Transverse colon (tissue), 4 donors: ENCODE data around the gene TBCA. TPM values are rescaled to one million over a fixed set of nuclear protein-coding genes. Genes with fewer than 3 reads are reported as not detected.

Experiments used
- DNase-seq: peaks from one replicate; pipeline ENCODE4 v3.0.0-alpha.2; 2019
- H3K27ac ChIP-seq, 4 donors: fragments of 200-600 bp; sonication (generic); 2 replicates each; pipeline ENCODE4 v1.5.1; 2016 to 2018; ENCODE audit warnings: inconsistent platforms in 4 of 4
- H3K27me3 ChIP-seq: fragments of 200-600 bp; sonication (generic); 2 replicates; pipeline ENCODE4 v1.5.1; 2017; ENCODE audit warnings: inconsistent platforms
- H3K36me3 ChIP-seq, 4 donors: fragments of 200-600 bp; sonication (generic); 2 replicates each; pipeline ENCODE4 v1.5.1; 2017 to 2019; ENCODE audit warnings: inconsistent platforms in 4 of 4
- H3K4me1 ChIP-seq, 4 donors: fragments of 200-600 bp; sonication (generic); 2 replicates each; pipeline ENCODE4 v1.5.1; 2017 to 2020; ENCODE audit warnings: inconsistent platforms in 4 of 4
- H3K4me3 ChIP-seq, 4 donors: fragments of 200-600 bp; sonication (generic); 1 replicate in 1 of 4; 2 replicates in 3 of 4; pipeline versions ENCODE4 v1.5.1 to v1.6.1; 2017 to 2019; ENCODE audit warnings: inconsistent platforms in 4 of 4
- H3K9me3 ChIP-seq, 2 donors: fragments of 200-600 bp; sonication (generic); 2 replicates each; pipeline ENCODE4 v1.5.1; 2017 to 2019; ENCODE audit warnings: inconsistent platforms in 2 of 2
- EP300 ChIP-seq: sonication (generic); formaldehyde crosslinking; IDR thresholded peaks from one replicate; pipeline ENCODE4 v1.6.1; 2017; ENCODE audit warnings: antibody characterized with exemption, low read depth
- POLR2A ChIP-seq: fragments of 450-650 bp; IDR thresholded peaks from one replicate; pipeline ENCODE4 v1.6.1; 2016; ENCODE audit warnings: antibody characterized with exemption, mild to moderate bottlenecking, moderate library complexity
- POLR2AphosphoS5 ChIP-seq, 3 donors: sonication (generic); formaldehyde crosslinking; IDR thresholded peaks; one replicate each; pipeline ENCODE4 v1.6.1; 2016; ENCODE audit warnings: antibody characterized with exemption in 3 of 3
- WGBS, 2 donors: methylation state at CpG; one replicate each; pipeline ENCODE4 v1.1.5; 2018; ENCODE audit warnings: low coverage in 1 of 2; 5-methylcytosine and 5-hydroxymethylcytosine counted together
- in situ Hi-C, 4 donors: fragments of 200-750 bp; cut with MboI; loops; one replicate each; pipeline versions ENCODE4 v1.15.0 to v1.15.1; 2017; ENCODE audit warnings: low sequenced_read_pairs in 3 of 4, low pct_ligation_motif_present in 1 of 4, low pct_unique_long_range_greater_than_20kb in 1 of 4
- intact Hi-C: fragments of 100-400 bp; cut with DNase I; formaldehyde crosslinking; loops from one replicate; pipeline ENCODE4 v1.15.1; 2023; ENCODE audit warnings: low total_unique reads
- total RNA-seq, 4 donors: library from RNA; depleted of rRNA; stranded (reverse); fragments of >200 nt; gene quantifications; one replicate each; pipeline ENCODE4 v1.1.0, GENCODE V29; 2016
- TF ChIP-seq, protein P1 (sequence below), 5 experiments: fragments of 200-600 bp in 3 of 5; fragments of 450-650 bp in 2 of 5; sonication (generic) in 3 of 5; IDR thresholded peaks; 1 replicate in 2 of 5; 2 replicates in 3 of 5; pipeline ENCODE4 v1.5.1; 2016 to 2017; ENCODE audit warnings: antibody characterized with exemption in 5 of 5, inconsistent platforms in 3 of 5, mild to moderate bottlenecking in 2 of 5, moderate library complexity in 1 of 5

The TBCA gene
- total RNA-seq, 4 donors from 2014 or later, result 16.1 to 125 (median 51.8) TPM

DNA sequence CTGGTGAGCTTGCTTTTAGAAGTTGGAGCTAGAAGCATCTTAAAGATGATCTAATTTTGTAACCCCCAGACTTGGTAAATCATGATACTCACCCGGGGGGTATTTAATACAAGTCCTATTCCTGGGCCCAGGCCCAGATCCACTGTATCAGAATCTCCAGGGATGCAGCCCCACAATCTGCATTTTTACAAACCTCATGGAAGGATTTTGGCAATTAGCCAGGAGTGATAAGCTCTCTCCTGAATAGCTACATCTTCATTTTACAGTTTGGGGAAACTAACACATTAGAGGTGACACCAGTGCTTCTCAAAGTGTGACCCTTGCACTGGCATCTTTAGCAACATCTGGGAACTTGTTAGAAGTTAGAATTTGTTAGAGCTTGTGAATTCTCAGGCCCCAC is 106.5 kb downstream of the TBCA start:
- 78 to 79% methylated on average over 1 of the region's 1 CpG for WGBS, 2 donors
- in situ Hi-C loops, result no loop called here

DNA sequence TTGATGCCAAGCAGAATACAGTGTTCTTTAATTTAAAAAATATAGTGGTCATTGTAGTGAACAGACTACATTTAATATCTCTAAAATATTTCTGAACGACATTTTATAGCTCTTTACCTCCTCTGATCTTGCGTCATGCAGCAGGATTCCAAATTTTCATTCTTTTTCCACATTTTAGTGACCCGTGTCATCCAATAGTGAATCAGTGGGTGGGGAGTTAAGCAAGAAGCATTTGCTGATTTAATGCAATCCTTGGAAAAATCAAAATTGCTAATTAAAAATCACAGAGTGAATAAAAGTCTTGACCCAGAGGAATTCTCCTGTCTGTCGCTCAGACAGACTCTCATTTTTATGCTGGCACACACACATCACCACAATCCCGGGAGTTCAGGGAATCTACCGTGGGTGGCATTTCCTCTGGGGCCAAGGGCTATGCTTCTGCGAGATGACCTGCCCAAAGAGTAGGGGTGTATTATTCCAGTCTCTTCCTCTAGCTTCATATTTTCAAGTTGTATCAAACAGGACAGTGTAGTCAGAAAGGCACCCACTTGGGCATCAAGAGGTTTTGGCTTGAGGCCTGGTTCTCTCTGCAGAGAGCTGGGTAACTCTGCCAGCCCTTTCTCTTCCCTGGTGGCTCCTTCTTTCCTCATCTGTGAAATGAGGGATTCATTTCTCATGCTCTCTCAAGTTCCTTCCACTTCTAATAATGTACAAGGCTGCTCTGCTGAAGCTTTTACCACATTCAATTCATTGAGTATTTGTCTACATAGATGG is 112.9 kb downstream of the TBCA start:
- TF ChIP-seq EP300, result no peak
- TF ChIP-seq POLR2AphosphoS5 (IDR thresholded peaks at IDR 0.05), result no peak
- no peak for TF ChIP-seq POLR2A
- TF ChIP-seq, protein P1, sequence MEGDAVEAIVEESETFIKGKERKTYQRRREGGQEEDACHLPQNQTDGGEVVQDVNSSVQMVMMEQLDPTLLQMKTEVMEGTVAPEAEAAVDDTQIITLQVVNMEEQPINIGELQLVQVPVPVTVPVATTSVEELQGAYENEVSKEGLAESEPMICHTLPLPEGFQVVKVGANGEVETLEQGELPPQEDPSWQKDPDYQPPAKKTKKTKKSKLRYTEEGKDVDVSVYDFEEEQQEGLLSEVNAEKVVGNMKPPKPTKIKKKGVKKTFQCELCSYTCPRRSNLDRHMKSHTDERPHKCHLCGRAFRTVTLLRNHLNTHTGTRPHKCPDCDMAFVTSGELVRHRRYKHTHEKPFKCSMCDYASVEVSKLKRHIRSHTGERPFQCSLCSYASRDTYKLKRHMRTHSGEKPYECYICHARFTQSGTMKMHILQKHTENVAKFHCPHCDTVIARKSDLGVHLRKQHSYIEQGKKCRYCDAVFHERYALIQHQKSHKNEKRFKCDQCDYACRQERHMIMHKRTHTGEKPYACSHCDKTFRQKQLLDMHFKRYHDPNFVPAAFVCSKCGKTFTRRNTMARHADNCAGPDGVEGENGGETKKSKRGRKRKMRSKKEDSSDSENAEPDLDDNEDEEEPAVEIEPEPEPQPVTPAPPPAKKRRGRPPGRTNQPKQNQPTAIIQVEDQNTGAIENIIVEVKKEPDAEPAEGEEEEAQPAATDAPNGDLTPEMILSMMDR (IDR thresholded peaks at IDR 0.05), result no peak
- 77 to 100% methylated on average over 1 to 7 of the region's 7 CpGs for WGBS, 2 donors
- intact Hi-C loops, result no loop called here
- H3K36me3 ChIP-seq, result no peaks in the 10 kb centered on the region
- H3K9me3 ChIP-seq, result no peaks in the 10 kb centered on the region
- no peaks in the 10 kb centered on the region for H3K4me1 ChIP-seq
- no peak for DNase-seq
- H3K27ac ChIP-seq, result no peak overlapping the region
- no peak overlapping the region for H3K4me3 ChIP-seq
- in situ Hi-C loops, result no loop called here
- peaks cover 20% of the 10 kb centered on the region for H3K27me3 ChIP-seq

More for the DNA sequence above, 106.5 kb downstream of the TBCA start:
- H3K9me3 ChIP-seq, result no peaks in the 10 kb centered on the region
- TF ChIP-seq POLR2A, result no peak
- no peak for TF ChIP-seq POLR2AphosphoS5 (IDR thresholded peaks at IDR 0.05)
- TF ChIP-seq, protein P1 (IDR thresholded peaks at IDR 0.05), result no peak
- H3K4me1 ChIP-seq, result no peaks in the 10 kb centered on the region
- H3K27me3 ChIP-seq, result peaks cover 33% of the 10 kb centered on the region
- no peaks in the 10 kb centered on the region for H3K36me3 ChIP-seq
- no peak overlapping the region for H3K27ac ChIP-seq
- H3K4me3 ChIP-seq, result no peak overlapping the region
- no peak for DNase-seq
- intact Hi-C loops, result no loop called here

DNA sequence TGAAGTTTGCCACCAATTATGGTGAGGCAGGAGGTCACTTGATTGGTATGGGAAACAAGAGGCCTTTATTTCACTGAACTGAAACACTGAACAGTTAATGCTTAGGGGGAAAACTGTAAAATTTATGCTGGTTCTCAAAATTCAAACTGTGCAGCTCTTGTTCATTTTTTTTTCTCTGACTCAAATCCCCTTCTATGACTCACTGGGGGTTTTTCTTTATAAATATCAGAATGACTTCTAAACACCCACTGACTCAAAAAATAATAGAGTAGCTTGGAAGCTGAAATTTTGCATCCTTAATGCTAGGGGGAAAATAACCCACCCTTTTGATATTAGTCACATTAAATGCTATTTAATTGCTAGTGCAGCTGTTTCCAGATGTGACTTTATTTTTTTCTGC is 113.5 kb downstream of the TBCA start:
- H3K27me3 ChIP-seq, result peaks cover 14% of the 10 kb centered on the region
- in situ Hi-C loops (no loop called here), intact Hi-C loops (no loop called here)
- no peak overlapping the region for H3K27ac ChIP-seq
- no peak for DNase-seq
- no peaks in the 10 kb centered on the region for H3K4me1 ChIP-seq
- TF ChIP-seq EP300 (no peak), POLR2AphosphoS5 (IDR thresholded peaks at IDR 0.05) (no peak), POLR2A (no peak)
- TF ChIP-seq, protein P1 (IDR thresholded peaks at IDR 0.05), result no peak
- H3K9me3 ChIP-seq, result no peaks in the 10 kb centered on the region
- no peak overlapping the region for H3K4me3 ChIP-seq
- no peaks in the 10 kb centered on the region for H3K36me3 ChIP-seq

DNA sequence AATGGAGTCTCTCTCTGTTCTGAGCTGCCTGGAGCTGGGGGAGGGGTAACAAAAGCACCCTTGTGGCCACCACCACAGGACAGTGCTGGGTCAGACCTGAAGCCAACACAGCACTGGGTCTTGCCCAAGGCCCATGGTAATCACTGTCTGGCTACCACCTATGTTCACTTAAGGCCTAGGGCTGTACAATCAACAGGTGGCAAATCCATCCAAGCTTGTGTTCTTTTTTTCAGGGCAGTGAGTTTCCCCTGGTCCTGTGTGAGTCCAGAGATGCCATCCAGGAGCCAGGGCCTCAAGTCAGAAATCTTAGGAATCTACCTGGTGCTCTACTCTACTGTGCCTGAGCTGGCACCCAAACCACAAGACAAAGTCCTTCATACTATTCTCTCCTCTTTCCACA is 117.5 kb downstream of the TBCA start:
- no peak for TF ChIP-seq EP300
- TF ChIP-seq POLR2A, result no peak
- TF ChIP-seq, protein P1 (IDR thresholded peaks at IDR 0.05), result no peak
- no peak for TF ChIP-seq POLR2AphosphoS5 (IDR thresholded peaks at IDR 0.05)
- no peaks in the 10 kb centered on the region for H3K36me3 ChIP-seq
- H3K27me3 ChIP-seq, result peaks cover 17% of the 10 kb centered on the region
- no peaks in the 10 kb centered on the region for H3K4me1 ChIP-seq
- in situ Hi-C loops (no loop called here), intact Hi-C loops (no loop called here)
- DNase-seq, result no peak
- H3K9me3 ChIP-seq, result no peaks in the 10 kb centered on the region
- H3K4me3 ChIP-seq, result no peak overlapping the region
- no peak overlapping the region for H3K27ac ChIP-seq
